Endothelial cell of umbilical vein (primary cell): Measurements from ENCODE around the gene GFI1B.

Source experiments
- CTCF ChIP-seq, 2 donors: IDR thresholded peaks; 1 replicate in 1 of 2; 2 replicates in 1 of 2; pipeline ENCODE4 v1.5.1; 2011; ENCODE audit warnings: low read length in 2 of 2, mild to moderate bottlenecking in 2 of 2, moderate library complexity in 2 of 2, control low read depth in 1 of 2, inconsistent platforms in 1 of 2, low read depth in 1 of 2; ENCODE audit not compliant: insufficient read depth in 1 of 2; ENCODE audit errors: extremely low read depth in 1 of 2
- POLR2A ChIP-seq: IDR thresholded peaks from 2 replicates; pipeline ENCODE4 v1.6.1; 2012; ENCODE audit warnings: low read depth, mild to moderate bottlenecking, control low read depth, low read length
- POLR2AphosphoS5 ChIP-seq: IDR thresholded peaks from 2 replicates; pipeline ENCODE4 v1.6.1; 2012; ENCODE audit warnings: low read depth, mild to moderate bottlenecking, control low read depth, low read length, moderate library complexity; ENCODE audit not compliant: insufficient read depth

GRCh38 chr9:133027134-133027533, 48.6 kb downstream of the GFI1B start:
- TF ChIP-seq POLR2AphosphoS5: no peak
- TF ChIP-seq CTCF (IDR thresholded peaks at IDR 0.05; ENCODE audit: extremely low read depth in 1 of 2, insufficient read depth in 1 of 2, low read depth in 1 of 2, low read length in 2 of 2): no peak
- no peak for TF ChIP-seq POLR2A
